HL-60/S4 (cell line): ENCODE measurements around the gene PHF19.

Experiments
- in situ Hi-C: fragments of 300-500 bp; cut with MboI; formaldehyde crosslinking; loops from 2 replicates; pipeline ENCODE4 v1.14.3; 2022; ENCODE audit warnings: low sequenced_read_pairs

The PHF19 gene

GRCh38 chr9:120874226-120875194 lies 2.5 kb downstream of the PHF19 start:
- in situ Hi-C loops: loop anchor here (5.0 kb wide), 1 partner anchor 63 kb away; no protein-coding TSS in a partner anchor

GRCh38 chr9:120873512-120873911 lies 3.5 kb downstream of the PHF19 start:
- in situ Hi-C loops: loop anchor here (5.0 kb wide), 1 partner anchor 64 kb away; no protein-coding TSS in a partner anchor

- in situ Hi-C loops: loop anchor here (5.0 kb wide), 1 partner anchor 64 kb away; no protein-coding TSS in a partner anchor
These were observed 4.0 kb downstream of the PHF19 start for GRCh38 chr9:120872791-120873502.

GRCh38 chr9:120870206-120870605 lies 6.8 kb downstream of the PHF19 start:
- in situ Hi-C loops: loop anchor here (5.0 kb wide), 1 partner anchor 67 kb away; no protein-coding TSS in a partner anchor

GRCh38 chr9:120869726-120870125 lies 7.3 kb downstream of the PHF19 start:
- in situ Hi-C loops: loop anchor here (5.0 kb wide), 1 partner anchor 68 kb away; no protein-coding TSS in a partner anchor

GRCh38 chr9:120869360-120869687 lies 7.7 kb downstream of the PHF19 start:
- in situ Hi-C loops: no loop called here

GRCh38 chr9:120868676-120869359 lies 8.2 kb downstream of the PHF19 start:
- in situ Hi-C loops: no loop called here

GRCh38 chr9:120868339-120868675 lies 8.7 kb downstream of the PHF19 start:
- in situ Hi-C loops: no loop called here

GRCh38 chr9:120867676-120868338 lies 9.2 kb downstream of the PHF19 start:
- in situ Hi-C loops: no loop called here

- in situ Hi-C loops: no loop called here
These were observed 10.3 kb downstream of the PHF19 start for GRCh38 chr9:120866651-120867050.

- in situ Hi-C loops: no loop called here
These were observed 11.2 kb downstream of the PHF19 start for GRCh38 chr9:120865809-120866208.

- in situ Hi-C loops: no loop called here
These were observed 11.8 kb downstream of the PHF19 start for GRCh38 chr9:120865176-120865575.

GRCh38 chr9:120864719-120865118 lies 12.3 kb downstream of the PHF19 start:
- in situ Hi-C loops: no loop called here

GRCh38 chr9:120863833-120864232 lies 13.2 kb downstream of the PHF19 start:
- in situ Hi-C loops: no loop called here

GRCh38 chr9:120862452-120862851 lies 14.5 kb downstream of the PHF19 start:
- in situ Hi-C loops: no loop called here

GRCh38 chr9:120861935-120862334 lies 15.1 kb downstream of the PHF19 start:
- in situ Hi-C loops: no loop called here

GRCh38 chr9:120860083-120860482 lies 16.9 kb downstream of the PHF19 start:
- in situ Hi-C loops: no loop called here

- in situ Hi-C loops: no loop called here
These were observed 17.6 kb downstream of the PHF19 start for GRCh38 chr9:120859361-120859760.

- in situ Hi-C loops: no loop called here
These were observed 19.1 kb downstream of the PHF19 start for GRCh38 chr9:120857902-120858301.

- in situ Hi-C loops: no loop called here
These were observed 19.5 kb downstream of the PHF19 start for GRCh38 chr9:120857481-120857880.

- in situ Hi-C loops: no loop called here
These were observed 20.3 kb downstream of the PHF19 start for GRCh38 chr9:120856700-120857099.
